ENCODE measurements around the gene DDX49. TPM values are rescaled to one million over a fixed set of nuclear protein-coding genes. Genes with fewer than 3 reads are reported as not detected.

The DDX49 gene
- total and polyA plus RNA-seq, 9 of the 15 experiments (the other 6 are each of a cell fraction or from before 2014, with no cell fraction given) = 1.1 to 113 (median 45.7) TPM

DNA sequence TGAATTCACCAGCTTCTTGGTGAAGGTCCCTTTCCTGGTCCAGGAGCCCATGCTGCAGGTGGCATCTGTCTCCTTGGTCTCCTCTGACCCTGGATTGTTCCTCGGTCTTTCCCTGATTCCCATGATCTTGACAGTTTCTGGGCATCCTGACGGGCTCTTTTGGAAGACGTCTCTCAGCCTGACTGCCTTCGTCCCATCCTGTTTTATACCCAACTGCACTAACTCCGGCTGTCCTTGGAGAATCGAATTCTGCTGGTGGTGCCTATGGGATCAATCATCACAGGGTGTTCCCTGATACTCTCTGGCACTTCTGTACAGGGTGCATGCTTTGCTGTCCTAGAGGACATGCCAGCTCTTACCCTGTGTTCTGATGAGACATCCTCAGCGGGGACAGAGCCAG is 42.6 kb upstream of the DDX49 start:
- Histone ChIP-seq H3K9me1 (ENCODE audit: control insufficient read depth, insufficient read depth, low read length) (no peaks in the 10 kb centered on the region), H3K27me3 (ENCODE audit: control insufficient read depth in 2 of 2, insufficient read depth in 2 of 2, low read length in 2 of 2) (no peaks in the 10 kb centered on the region), H3K9ac (ENCODE audit: insufficient read depth in 1 of 2, low read depth in 2 of 2, low read length in 2 of 2) (no peak overlapping the region), H3K79me2 (ENCODE audit: control insufficient read depth, insufficient read depth, low read length) (no peaks in the 10 kb centered on the region), H3K36me3 (ENCODE audit: control insufficient read depth, insufficient read depth, low read length) (no peaks in the 10 kb centered on the region), H4K20me1 (replicated peaks; ENCODE audit: control insufficient read depth, insufficient read depth, low read length) (0 out of 2 replicates have a peak, but pooled peaks cover 1% of the 10 kb centered on the region), H3K4me1 (replicated peaks in 1 of 2; ENCODE audit: control insufficient read depth in 2 of 2, insufficient read depth in 2 of 2, low read length in 2 of 2) (peaks cover 8 to 30% of the 10 kb centered on the region in 2 experiments), H2AFZ (ENCODE audit: low read depth, low read length) (no peak overlapping the region), H3K27ac (ENCODE audit: extremely low read depth, low read depth, low read length) (no peak overlapping the region), H3K9me3 (replicated peaks; ENCODE audit: control insufficient read depth, insufficient read depth, low read depth, low read length) (peaks cover 8% of the 10 kb centered on the region), H3K4me2 (ENCODE audit: insufficient read depth, low read length) (no peak overlapping the region), H3K4me3 (no peak overlapping the region)
- POLR2A ChIA-PET = interaction anchor here (0.9 kb wide), 1 partner anchor 8 kb away, joined by 3 read pairs; no protein-coding TSS in a partner anchor
- in situ Hi-C loops (cut with MboI) (no loop called here), intact Hi-C loops (cut with micrococcal nuclease) (no loop called here)
- BruUV-seq (replicated peaks) = no TSS peak
- FAIRE-seq (no peak), DNase-seq (ENCODE audit: extremely low read depth in 1 of 4, low spot score in 3 of 4) (no peak), ATAC-seq (no peak)
- 79% methylated on average over 7 of the region's 7 CpGs for WGBS (ENCODE audit: insufficient coverage, low coverage, missing lambda C conversion rate)
- CTCF ChIA-PET (ENCODE audit: low intra/inter-chr PET ratio) = no interaction called here
- TF ChIP-seq MLX (CRISPR knock-in tag; conservative IDR thresholded peaks at IDR 0.05) (no peak), ARHGAP35 (IDR thresholded peaks at IDR 0.05; ENCODE audit: partially characterized antibody) (no peak), TRIM28 (IDR thresholded peaks at IDR 0.05) (0 out of 2 replicates have a peak, but pooled peaks have one; percentile 66), KLF1 (tag; IDR thresholded peaks at IDR 0.05) (no peak), ZNF324 (CRISPR knock-in tag; IDR thresholded peaks at IDR 0.05) (no peak), ZBTB11 (CRISPR knock-in tag; IDR thresholded peaks at IDR 0.05) (no peak), PHF21A (IDR thresholded peaks at IDR 0.05; ENCODE audit: borderline replicate concordance, low read depth) (no peak), PRDM10 (IDR thresholded peaks at IDR 0.05; ENCODE audit: partially characterized antibody) (no peak), SMARCC2 (IDR thresholded peaks at IDR 0.05; ENCODE audit: low read depth) (no peak), PTTG1 (tag; IDR thresholded peaks at IDR 0.05; ENCODE audit: low read depth) (no peak), TBP (optimal IDR thresholded peaks at IDR 0.05; ENCODE audit: low read depth, low read length) (no peak), ZNF584 (CRISPR knock-in tag; IDR thresholded peaks at IDR 0.05; ENCODE audit: low read depth) (no peak), ZFP1 (CRISPR knock-in tag; IDR thresholded peaks at IDR 0.05) (peak; percentile 86), CBX3 (IDR thresholded peaks at IDR 0.05; ENCODE audit: borderline replicate concordance in 1 of 2, low read length in 2 of 2) (peak in 1 of 2 experiments; percentile 67; a peak in 2 of 3 replicates)

Data from K562 (cell line).